Immature natural killer cell (primary cell): ENCODE measurements around the gene HOXB2. TPM values are rescaled to one million over a fixed set of nuclear protein-coding genes. Genes with fewer than 3 reads are reported as not detected.

Experiments used
- DNase-seq, 3 donors: peaks; one replicate each; pipeline ENCODE4 v3.0.0; 2022; ENCODE audit warnings: mixed read lengths in 1 of 3
- H3K27ac Mint-ChIP-seq, 6 donors: one replicate each; pipeline ENCODE4 v1.8.0; 2020; ENCODE audit warnings: mixed read lengths in 6 of 6, mild to moderate bottlenecking in 5 of 6, inconsistent platforms in 4 of 6, moderate library complexity in 3 of 6
- H3K27me3 Mint-ChIP-seq, 3 donors: one replicate each; pipeline ENCODE4 v1.8.0; 2020 to 2021; ENCODE audit warnings: low read depth in 3 of 3, mild to moderate bottlenecking in 3 of 3, mixed read lengths in 3 of 3, moderate library complexity in 3 of 3, inconsistent platforms in 1 of 3
- H3K36me3 Mint-ChIP-seq, 3 donors: one replicate each; pipeline ENCODE4 v1.8.0; 2020; ENCODE audit warnings: mixed read lengths in 3 of 3, inconsistent platforms in 2 of 3, mild to moderate bottlenecking in 2 of 3
- H3K4me1 Mint-ChIP-seq, 2 donors: one replicate each; pipeline ENCODE4 v1.8.0; 2020; ENCODE audit warnings: inconsistent platforms in 2 of 2, mild to moderate bottlenecking in 2 of 2, mixed read lengths in 2 of 2, moderate library complexity in 1 of 2
- H3K4me3 Mint-ChIP-seq, 5 donors: one replicate each; pipeline ENCODE4 v1.8.0; 2020; ENCODE audit warnings: mild to moderate bottlenecking in 5 of 5, mixed read lengths in 5 of 5, inconsistent platforms in 3 of 5, moderate library complexity in 3 of 5
- H3K9me3 Mint-ChIP-seq, 6 donors: one replicate each; pipeline ENCODE4 v1.8.0; 2020; ENCODE audit warnings: mild to moderate bottlenecking in 6 of 6, mixed read lengths in 6 of 6, inconsistent platforms in 4 of 6, moderate library complexity in 3 of 6
- polyA plus RNA-seq, 3 donors: library from polyadenylated mRNA; unstranded; fragments of 300-500 nt; fragmentation: Illumina TruSeq; gene quantifications; one replicate each; pipeline ENCODE4 v1.2.3, GENCODE V29; 2021

The HOXB2 gene
- polyA plus RNA-seq, 3 donors from 2014 or later = 15.9 to 32.6 (median 18.3) TPM

- H3K27me3 Mint-ChIP-seq = peaks cover 2 to 6% (median 4%) of the 10 kb centered on the region in 3 donors
- peaks cover 8 to 9% of the 10 kb centered on the region in 2 donors for H3K4me1 Mint-ChIP-seq
- no peaks in the 10 kb centered on the region for H3K36me3 Mint-ChIP-seq
- no peak overlapping the region for H3K4me3 Mint-ChIP-seq
- peak overlapping the region in 1 of 6 donors; percentile 50 for H3K27ac Mint-ChIP-seq
- no peaks in the 10 kb centered on the region for H3K9me3 Mint-ChIP-seq
- no peak for DNase-seq
Observed at GRCh38 chr17:48500435-48501426, 44.2 kb downstream of the HOXB2 start.

GRCh38 chr17:48499735-48500434 lies 45.0 kb downstream of the HOXB2 start:
- H3K36me3 Mint-ChIP-seq = no peaks in the 10 kb centered on the region
- no peak for DNase-seq
- peaks cover under 1 to 2% of the 10 kb centered on the region in 2 donors for H3K4me1 Mint-ChIP-seq
- no peak overlapping the region for H3K4me3 Mint-ChIP-seq
- H3K27me3 Mint-ChIP-seq = peaks cover 2 to 6% (median 4%) of the 10 kb centered on the region in 3 donors
- no peak overlapping the region for H3K27ac Mint-ChIP-seq
- H3K9me3 Mint-ChIP-seq = no peaks in the 10 kb centered on the region

GRCh38 chr17:48499248-48499647 lies 45.7 kb downstream of the HOXB2 start:
- Mint-ChIP-seq H3K36me3 (no peaks in the 10 kb centered on the region), H3K27ac (no peak overlapping the region), H3K9me3 (no peaks in the 10 kb centered on the region), H3K4me1 (no peaks in the 10 kb centered on the region), H3K4me3 (no peak overlapping the region), H3K27me3 (peaks cover 2 to 6% (median 4%) of the 10 kb centered on the region in 3 donors)
- no peak for DNase-seq

- peaks cover 2 to 9% (median 4%) of the 10 kb centered on the region in 3 donors for H3K27me3 Mint-ChIP-seq
- no peaks in the 10 kb centered on the region for H3K4me1 Mint-ChIP-seq
- DNase-seq = no peak
- no peak overlapping the region for H3K27ac Mint-ChIP-seq
- H3K9me3 Mint-ChIP-seq = no peaks in the 10 kb centered on the region
- no peak overlapping the region for H3K4me3 Mint-ChIP-seq
- H3K36me3 Mint-ChIP-seq = no peaks in the 10 kb centered on the region
Observed at GRCh38 chr17:48498164-48498850, 46.6 kb downstream of the HOXB2 start.

- Mint-ChIP-seq H3K9me3 (no peaks in the 10 kb centered on the region), H3K27me3 (peaks cover 2 to 10% (median 8%) of the 10 kb centered on the region in 3 donors)
Observed at GRCh38 chr17:48497103-48497502, 47.8 kb downstream of the HOXB2 start.

GRCh38 chr17:48494335-48494734 lies 50.6 kb downstream of the HOXB2 start:
- Mint-ChIP-seq H3K27me3 (peaks cover 0 to 7% (median 3%) of the 10 kb centered on the region in 3 donors), H3K27ac (no peak overlapping the region), H3K9me3 (no peaks in the 10 kb centered on the region), H3K36me3 (no peaks in the 10 kb centered on the region), H3K4me1 (peaks cover 5 to 6% of the 10 kb centered on the region in 2 donors), H3K4me3 (peak overlapping the region in 4 of 5 donors; percentile 6 to 57 (median 46))
- no peak for DNase-seq

More at GRCh38 chr17:48497103-48497502, 47.8 kb downstream of the HOXB2 start:
- H3K36me3 Mint-ChIP-seq = no peaks in the 10 kb centered on the region
- H3K4me1 Mint-ChIP-seq = peaks cover under 1 to 3% of the 10 kb centered on the region in 2 donors
- H3K27ac Mint-ChIP-seq = no peak overlapping the region
- no peak overlapping the region for H3K4me3 Mint-ChIP-seq
- no peak for DNase-seq

Other genes starting within 250 kb of the HOXB2 start
- 100 to 1,000 TPM; 325 to 458 (median 329) TPM for gene SKAP1, start 114.9 kb downstream of the HOXB2 start, polyA plus RNA-seq
- not detected for gene HOXB1, start 14.1 kb downstream of the HOXB2 start, polyA plus RNA-seq
- gene HOXB4, start 33.2 kb upstream of the HOXB2 start, polyA plus RNA-seq = under 1 TPM in 2 of 3 donors, not detected in 1; 0.14 to 0.53 TPM
- under 1 TPM in 2 of 3 donors, not detected in 1; 0.26 to 0.45 TPM for gene HOXB3, start 45.1 kb upstream of the HOXB2 start, polyA plus RNA-seq
- not detected for gene HOXB5, start 48.7 kb upstream of the HOXB2 start, polyA plus RNA-seq
- gene HOXB6, start 59.9 kb upstream of the HOXB2 start, polyA plus RNA-seq = not detected
- gene HOXB7, start 65.9 kb upstream of the HOXB2 start, polyA plus RNA-seq = 1 to 10 TPM in 2 of 3 donors, under 1 TPM in 1; 0.39 to 1.8 (median 1.5) TPM
- gene HOXB8, start 70.2 kb upstream of the HOXB2 start, polyA plus RNA-seq = not detected
- gene HOXB9, start 81.2 kb upstream of the HOXB2 start, polyA plus RNA-seq = not detected
- not detected for gene PRAC1, start 177.4 kb upstream of the HOXB2 start, polyA plus RNA-seq
- not detected for gene PRAC2, start 178.1 kb upstream of the HOXB2 start, polyA plus RNA-seq
- not detected for gene HOXB13, start 183.6 kb upstream of the HOXB2 start, polyA plus RNA-seq